HepG2 (cell line): ENCODE results near the gene BPIFB2. TPM values are rescaled to one million over a fixed set of nuclear protein-coding genes. Genes with fewer than 3 reads are reported as not detected.

Experiments used
- FLYWCH1 ChIP-seq: sonication (generic); formaldehyde crosslinking; IDR thresholded peaks from 2 replicates; pipeline ENCODE4 v1.8.1; 2023; ENCODE audit warnings: mild to moderate bottlenecking, missing genetic modification reagents
- FOXK1 ChIP-seq: sonication (generic); formaldehyde crosslinking; IDR thresholded peaks from 2 replicates; pipeline ENCODE4 v1.4.0; 2020; ENCODE audit warnings: low read depth, missing genetic modification reagents, borderline replicate concordance
- KLF9 ChIP-seq: IDR thresholded peaks from 2 replicates; pipeline ENCODE4 v1.6.1; 2016; ENCODE audit warnings: low read depth
- MBD4 ChIP-seq: IDR thresholded peaks from 2 replicates; pipeline ENCODE4 v1.6.1; 2012; ENCODE audit warnings: low read length, inconsistent platforms, borderline replicate concordance
- NFRKB ChIP-seq: fragments of 450-650 bp; IDR thresholded peaks from 2 replicates; pipeline ENCODE4 v1.6.1; 2017
- PAF1 ChIP-seq: IDR thresholded peaks from 2 replicates; pipeline ENCODE4 v1.6.1; 2016; ENCODE audit warnings: missing genetic modification reagents, missing compliant biosample characterization
- TMF1 ChIP-seq: sonication (generic); formaldehyde crosslinking; IDR thresholded peaks from 2 replicates; pipeline ENCODE4 v1.8.1; 2022; ENCODE audit warnings: low read depth, missing genetic modification reagents
- ZKSCAN8 ChIP-seq: IDR thresholded peaks from 2 replicates; pipeline ENCODE4 v1.6.1; 2016; ENCODE audit warnings: borderline replicate concordance, missing genetic modification reagents, missing compliant biosample characterization
- ZMYM2 ChIP-seq: sonication (generic); formaldehyde crosslinking; IDR thresholded peaks from 2 replicates; pipeline ENCODE4 v1.8.0; 2022; ENCODE audit warnings: mild to moderate bottlenecking, missing genetic modification reagents
- ZNF562 ChIP-seq: sonication (generic); formaldehyde crosslinking; IDR thresholded peaks from 2 replicates; pipeline ENCODE4 v1.8.0; 2022; ENCODE audit warnings: missing genetic modification reagents, borderline replicate concordance
- polyA plus RNA-seq, 8 experiments: library from polyadenylated mRNA; depleted of rRNA in 3 of 8; stranded (reverse) in 7 of 8; unstranded in 1 of 8; fragments of >200 nt; fragmentation: Illumina TruSeq in 4 of 8; extraction: Trizol in 4 of 8; gene quantifications; 2 replicates each; pipeline versions ENCODE4 v1.2.1 to v1.2.3, GENCODE V29; 2011 to 2016; ENCODE audit warnings: low read depth in 4 of 8, missing spikeins in 1 of 8, mixed read lengths in 1 of 8; ENCODE audit not compliant: insufficient read depth in 1 of 8
- total RNA-seq, 5 experiments: library from RNA; depleted of rRNA; stranded (reverse); fragments of >200 nt; fragmentation: Illumina TruSeq; extraction: Trizol; gene quantifications; 2 replicates each; pipeline ENCODE4 v1.2.3, GENCODE V29; 2016; ENCODE audit warnings: low read depth in 1 of 5
- TF ChIP-seq, protein P1 (sequence below), 2 experiments: sonication (generic) in 1 of 2; formaldehyde crosslinking in 1 of 2; IDR thresholded peaks; 2 replicates each; pipeline versions ENCODE4 v1.6.1 to v1.9.0; 2014 to 2022; ENCODE audit warnings: antibody characterized with exemption in 1 of 2, borderline replicate concordance in 1 of 2, inconsistent platforms in 1 of 2, low read depth in 1 of 2, missing genetic modification reagents in 1 of 2
- TF ChIP-seq, protein P2 (sequence below): IDR thresholded peaks from 2 replicates; pipeline ENCODE4 v1.4.0; 2020; ENCODE audit warnings: mild to moderate bottlenecking, missing genetic modification reagents
- TF ChIP-seq, protein P3 (sequence below): sonication (generic); formaldehyde crosslinking; conservative IDR thresholded peaks from 2 replicates; pipeline ENCODE4 v1.8.0; 2022; ENCODE audit warnings: mild to moderate bottlenecking, moderate library complexity, missing genetic modification reagents
- TF ChIP-seq, protein P4 (sequence below): sonication (generic); formaldehyde crosslinking; IDR thresholded peaks from 2 replicates; pipeline ENCODE4 v1.8.0; 2022; ENCODE audit warnings: mild to moderate bottlenecking, missing genetic modification reagents, borderline replicate concordance

Gene BPIFB2
- total and polyA plus RNA-seq, 2 of the 13 experiments (the other 11 are each of a cell fraction or from before 2014, with no cell fraction given) = 54.5 to 902 TPM

DNA sequence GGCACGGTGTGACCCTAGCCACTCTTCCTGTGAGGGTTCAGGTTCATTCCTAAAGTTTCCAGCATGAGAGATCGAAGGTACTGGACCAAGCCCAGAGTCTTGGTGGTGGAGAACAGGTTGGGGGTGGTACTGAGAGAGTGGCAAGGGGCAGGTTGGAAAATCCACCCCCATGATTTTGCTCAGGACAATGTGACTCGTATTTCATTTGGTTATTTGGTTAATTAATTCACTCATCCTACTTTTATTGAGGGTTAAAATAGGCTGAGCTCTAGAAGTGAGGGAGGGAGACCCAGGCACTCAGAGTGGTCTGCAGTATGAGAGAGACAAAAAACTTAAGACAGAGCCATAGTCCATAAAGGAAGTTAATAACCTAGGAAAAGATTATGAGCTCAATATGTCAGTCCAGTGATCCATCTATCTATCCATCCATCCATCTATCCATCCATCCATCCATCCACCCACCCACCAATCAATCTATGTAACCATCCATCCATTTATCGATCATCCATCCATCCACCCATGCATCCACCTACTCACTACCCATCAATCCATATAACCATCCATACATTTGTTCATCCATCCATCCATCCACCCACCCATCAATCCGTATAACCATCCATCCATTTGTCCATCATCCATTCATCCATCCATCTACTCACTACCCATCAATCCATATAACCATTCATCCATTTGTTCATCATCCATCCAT lies 17.3 kb downstream of the BPIFB2 start (continued):
- TF ChIP-seq, protein P1, sequence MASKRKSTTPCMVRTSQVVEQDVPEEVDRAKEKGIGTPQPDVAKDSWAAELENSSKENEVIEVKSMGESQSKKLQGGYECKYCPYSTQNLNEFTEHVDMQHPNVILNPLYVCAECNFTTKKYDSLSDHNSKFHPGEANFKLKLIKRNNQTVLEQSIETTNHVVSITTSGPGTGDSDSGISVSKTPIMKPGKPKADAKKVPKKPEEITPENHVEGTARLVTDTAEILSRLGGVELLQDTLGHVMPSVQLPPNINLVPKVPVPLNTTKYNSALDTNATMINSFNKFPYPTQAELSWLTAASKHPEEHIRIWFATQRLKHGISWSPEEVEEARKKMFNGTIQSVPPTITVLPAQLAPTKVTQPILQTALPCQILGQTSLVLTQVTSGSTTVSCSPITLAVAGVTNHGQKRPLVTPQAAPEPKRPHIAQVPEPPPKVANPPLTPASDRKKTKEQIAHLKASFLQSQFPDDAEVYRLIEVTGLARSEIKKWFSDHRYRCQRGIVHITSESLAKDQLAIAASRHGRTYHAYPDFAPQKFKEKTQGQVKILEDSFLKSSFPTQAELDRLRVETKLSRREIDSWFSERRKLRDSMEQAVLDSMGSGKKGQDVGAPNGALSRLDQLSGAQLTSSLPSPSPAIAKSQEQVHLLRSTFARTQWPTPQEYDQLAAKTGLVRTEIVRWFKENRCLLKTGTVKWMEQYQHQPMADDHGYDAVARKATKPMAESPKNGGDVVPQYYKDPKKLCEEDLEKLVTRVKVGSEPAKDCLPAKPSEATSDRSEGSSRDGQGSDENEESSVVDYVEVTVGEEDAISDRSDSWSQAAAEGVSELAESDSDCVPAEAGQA (IDR thresholded peaks at IDR 0.05; ENCODE audit: low read depth) = no peak
- TF ChIP-seq, protein P1 (CRISPR knock-in tag; IDR thresholded peaks at IDR 0.05; ENCODE audit: borderline replicate concordance) = no peak
- TF ChIP-seq MBD4 = peak; percentile 50; the same call in 1 of the 2 replicates
- TF ChIP-seq FLYWCH1 (CRISPR knock-in tag) = no peak
- TF ChIP-seq KLF9 (CRISPR knock-in tag) = no peak
- TF ChIP-seq, protein P2, sequence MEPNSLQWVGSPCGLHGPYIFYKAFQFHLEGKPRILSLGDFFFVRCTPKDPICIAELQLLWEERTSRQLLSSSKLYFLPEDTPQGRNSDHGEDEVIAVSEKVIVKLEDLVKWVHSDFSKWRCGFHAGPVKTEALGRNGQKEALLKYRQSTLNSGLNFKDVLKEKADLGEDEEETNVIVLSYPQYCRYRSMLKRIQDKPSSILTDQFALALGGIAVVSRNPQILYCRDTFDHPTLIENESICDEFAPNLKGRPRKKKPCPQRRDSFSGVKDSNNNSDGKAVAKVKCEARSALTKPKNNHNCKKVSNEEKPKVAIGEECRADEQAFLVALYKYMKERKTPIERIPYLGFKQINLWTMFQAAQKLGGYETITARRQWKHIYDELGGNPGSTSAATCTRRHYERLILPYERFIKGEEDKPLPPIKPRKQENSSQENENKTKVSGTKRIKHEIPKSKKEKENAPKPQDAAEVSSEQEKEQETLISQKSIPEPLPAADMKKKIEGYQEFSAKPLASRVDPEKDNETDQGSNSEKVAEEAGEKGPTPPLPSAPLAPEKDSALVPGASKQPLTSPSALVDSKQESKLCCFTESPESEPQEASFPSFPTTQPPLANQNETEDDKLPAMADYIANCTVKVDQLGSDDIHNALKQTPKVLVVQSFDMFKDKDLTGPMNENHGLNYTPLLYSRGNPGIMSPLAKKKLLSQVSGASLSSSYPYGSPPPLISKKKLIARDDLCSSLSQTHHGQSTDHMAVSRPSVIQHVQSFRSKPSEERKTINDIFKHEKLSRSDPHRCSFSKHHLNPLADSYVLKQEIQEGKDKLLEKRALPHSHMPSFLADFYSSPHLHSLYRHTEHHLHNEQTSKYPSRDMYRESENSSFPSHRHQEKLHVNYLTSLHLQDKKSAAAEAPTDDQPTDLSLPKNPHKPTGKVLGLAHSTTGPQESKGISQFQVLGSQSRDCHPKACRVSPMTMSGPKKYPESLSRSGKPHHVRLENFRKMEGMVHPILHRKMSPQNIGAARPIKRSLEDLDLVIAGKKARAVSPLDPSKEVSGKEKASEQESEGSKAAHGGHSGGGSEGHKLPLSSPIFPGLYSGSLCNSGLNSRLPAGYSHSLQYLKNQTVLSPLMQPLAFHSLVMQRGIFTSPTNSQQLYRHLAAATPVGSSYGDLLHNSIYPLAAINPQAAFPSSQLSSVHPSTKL (CRISPR knock-in tag) = no peak
- TF ChIP-seq PAF1 = peak; percentile 82
- peak; percentile 12; the same call in 1 of the 2 replicates for TF ChIP-seq ZKSCAN8 (CRISPR knock-in tag)
- TF ChIP-seq NFRKB = peak; percentile 15; the same call in 1 of the 2 replicates
- TF ChIP-seq, protein P3, sequence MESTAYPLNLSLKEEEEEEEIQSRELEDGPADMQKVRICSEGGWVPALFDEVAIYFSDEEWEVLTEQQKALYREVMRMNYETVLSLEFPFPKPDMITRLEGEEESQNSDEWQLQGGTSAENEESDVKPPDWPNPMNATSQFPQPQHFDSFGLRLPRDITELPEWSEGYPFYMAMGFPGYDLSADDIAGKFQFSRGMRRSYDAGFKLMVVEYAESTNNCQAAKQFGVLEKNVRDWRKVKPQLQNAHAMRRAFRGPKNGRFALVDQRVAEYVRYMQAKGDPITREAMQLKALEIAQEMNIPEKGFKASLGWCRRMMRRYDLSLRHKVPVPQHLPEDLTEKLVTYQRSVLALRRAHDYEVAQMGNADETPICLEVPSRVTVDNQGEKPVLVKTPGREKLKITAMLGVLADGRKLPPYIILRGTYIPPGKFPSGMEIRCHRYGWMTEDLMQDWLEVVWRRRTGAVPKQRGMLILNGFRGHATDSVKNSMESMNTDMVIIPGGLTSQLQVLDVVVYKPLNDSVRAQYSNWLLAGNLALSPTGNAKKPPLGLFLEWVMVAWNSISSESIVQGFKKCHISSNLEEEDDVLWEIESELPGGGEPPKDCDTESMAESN (CRISPR knock-in tag) = peak; percentile 41; the same call in 1 of the 2 replicates
- TF ChIP-seq TMF1 (CRISPR knock-in tag) = 0 out of 2 replicates have a peak, but pooled peaks have one; percentile 44
- TF ChIP-seq, protein P4, sequence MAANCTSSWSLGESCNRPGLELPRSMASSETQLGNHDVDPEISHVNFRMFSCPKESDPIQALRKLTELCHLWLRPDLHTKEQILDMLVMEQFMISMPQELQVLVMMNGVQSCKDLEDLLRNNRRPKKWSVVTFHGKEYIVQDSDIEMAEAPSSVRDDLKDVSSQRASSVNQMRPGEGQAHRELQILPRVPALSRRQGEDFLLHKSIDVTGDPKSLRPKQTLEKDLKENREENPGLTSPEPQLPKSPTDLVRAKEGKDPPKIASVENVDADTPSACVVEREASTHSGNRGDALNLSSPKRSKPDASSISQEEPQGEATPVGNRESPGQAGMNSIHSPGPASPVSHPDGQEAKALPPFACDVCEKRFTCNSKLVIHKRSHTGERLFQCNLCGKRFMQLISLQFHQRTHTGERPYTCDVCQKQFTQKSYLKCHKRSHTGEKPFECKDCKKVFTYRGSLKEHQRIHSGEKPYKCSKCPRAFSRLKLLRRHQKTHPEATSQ (CRISPR knock-in tag) = peak; percentile 68; the same call in 1 of the 2 replicates
- no peak for TF ChIP-seq FOXK1
- TF ChIP-seq ZMYM2 (CRISPR knock-in tag) = 0 out of 2 replicates have a peak, but pooled peaks have one; percentile 51
- no peak for TF ChIP-seq ZNF562
